Ovary (tissue), 9 donors: ENCODE measurements around the gene LDLRAD4. TPM values are rescaled to one million over a fixed set of nuclear protein-coding genes. Genes with fewer than 3 reads are reported as not detected.

Experiments used
- DNase-seq, 5 donors: peaks; one replicate each; pipeline ENCODE4 v3.0.0-alpha.2; 2019 to 2020
- H3K27ac ChIP-seq, 2 donors: fragments of 200-600 bp; one replicate each; pipeline versions ENCODE4 v1.5.1 to v1.8.0; 2019 to 2022
- H3K27me3 ChIP-seq: fragments of 200-600 bp; one replicate; pipeline ENCODE4 v1.8.0; 2022
- H3K36me3 ChIP-seq: fragments of 200-600 bp; sonication (generic); one replicate; pipeline ENCODE4 v1.5.1; 2019
- H3K4me1 ChIP-seq: one replicate; pipeline ENCODE4 v1.8.1; 2013; ENCODE audit warnings: mild to moderate bottlenecking, moderate library complexity; ENCODE audit not compliant: insufficient read depth
- H3K4me3 ChIP-seq: fragments of 200-600 bp; sonication (generic); one replicate; pipeline ENCODE4 v1.5.1; 2017
- H3K9me3 ChIP-seq, 2 donors: fragments of 200-600 bp in 1 of 2; sonication (generic) in 1 of 2; one replicate each; pipeline versions ENCODE4 v1.5.1 to v1.8.1; 2013 to 2019; ENCODE audit warnings: mild to moderate bottlenecking in 1 of 2, moderate library complexity in 1 of 2
- CTCF ChIP-seq, 3 donors: fragments of 450-650 bp in 2 of 3; fragments of 200-600 bp in 1 of 3; IDR thresholded peaks; one replicate each; pipeline versions ENCODE4 v1.5.1 to v1.8.0; 2016 to 2022; ENCODE audit warnings: antibody characterized with exemption in 3 of 3, mild to moderate bottlenecking in 1 of 3
- EP300 ChIP-seq: sonication (generic); formaldehyde crosslinking; IDR thresholded peaks from one replicate; pipeline ENCODE4 v1.6.1; 2017; ENCODE audit warnings: antibody characterized with exemption
- POLR2A ChIP-seq: fragments of 450-650 bp; IDR thresholded peaks from one replicate; pipeline ENCODE4 v1.6.1; 2017; ENCODE audit warnings: antibody characterized with exemption, mild to moderate bottlenecking, moderate library complexity
- WGBS, 3 donors: extraction: QIAGEN DNeasy Blood & Tissue Kit in 1 of 3; methylation state at CpG; one replicate each; pipeline versions ENCODE4 v1.1.5 to v1.1.7; 2013 to 2017; 5-methylcytosine and 5-hydroxymethylcytosine counted together
- intact Hi-C, 4 donors: fragments of 100-400 bp; cut with DNase I; formaldehyde crosslinking; loops; one replicate each; pipeline versions ENCODE4 v1.11.0 to v1.15.1; 2022 to 2023
- polyA plus RNA-seq, 2 donors: library from polyadenylated mRNA; stranded (reverse); fragments of 200-250 nt in 1 of 2; fragments of 350-450 nt in 1 of 2; fragmentation: Illumina TruSeq in 1 of 2; extraction: RNeasy Lipid Tissue Mini Kit (QIAGEN cat#74804) in 1 of 2; gene quantifications; one replicate each; pipeline ENCODE4 v1.2.3, GENCODE V29; 2013 to 2014
- total RNA-seq, 7 donors: library from RNA; depleted of rRNA in 2 of 7; stranded (reverse); fragments of >200 nt in 2 of 7; fragmentation: NEBNext Ultra II Directional in 3 of 7; extraction: Animal tissue kit (Norgen Biotek cat#: 25700) in 3 of 7; gene quantifications; one replicate each; pipeline versions ENCODE4 v1.1.0 to v1.2.4, GENCODE V29; 2016 to 2023
- donor health status: DM: no; HTN: no; CAD: no; lungs with moderate emphysema.
- donor health status: DM: no; HTN: no; CAD: no.
- donor health status: Bipolar disorder and iron deficiency.
- donor health status: DM: yes; HTN: yes; CAD: no.
- donor health status: DM: no; HTN: no; CAD: no.
- donor health status: DM: yes; HTN: yes; CAD: no.

LDLRAD4 gene
- total and polyA plus RNA-seq, 9 donors = 2.3 to 31.6 (median 8.3) TPM

DNA sequence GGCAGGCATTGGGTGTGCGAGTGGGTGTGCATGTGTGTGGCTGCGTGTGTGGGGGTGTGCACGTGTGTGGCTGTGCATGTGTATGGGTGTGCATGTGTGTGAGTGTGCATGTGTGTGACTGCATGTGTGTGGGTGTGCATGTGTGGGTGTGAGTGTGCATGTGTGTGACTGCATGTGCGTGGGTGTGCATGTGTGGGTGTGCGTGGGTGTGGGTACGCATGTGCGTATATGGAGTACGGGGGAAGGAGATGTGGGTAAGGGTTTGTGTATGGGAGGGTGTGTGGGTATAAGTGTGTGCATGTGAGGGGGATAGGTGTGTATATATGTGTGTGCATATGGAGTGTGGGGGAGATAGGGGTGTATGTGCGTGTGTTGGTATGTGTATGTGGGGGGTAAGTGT, 371.4 kb downstream of the LDLRAD4 start:
- Histone ChIP-seq H3K27me3 (no peaks in the 10 kb centered on the region), H3K36me3 (no peaks in the 10 kb centered on the region), H3K4me3 (no peak overlapping the region), H3K9me3 (no peaks in the 10 kb centered on the region), H3K4me1 (no peaks in the 10 kb centered on the region), H3K27ac (no peak overlapping the region)
- intact Hi-C loops = loop anchor here in 1 of 4 donors (1.0 kb wide), 1 partner anchor 29 kb away; no protein-coding TSS in a partner anchor
- DNase-seq = no peak
- 85 to 86% (median 85%) methylated on average over 9 of the region's 9 CpGs for WGBS, 3 donors
- TF ChIP-seq POLR2A = no peak
- no peak for TF ChIP-seq CTCF (IDR thresholded peaks at IDR 0.05)
- TF ChIP-seq EP300 = no peak

DNA sequence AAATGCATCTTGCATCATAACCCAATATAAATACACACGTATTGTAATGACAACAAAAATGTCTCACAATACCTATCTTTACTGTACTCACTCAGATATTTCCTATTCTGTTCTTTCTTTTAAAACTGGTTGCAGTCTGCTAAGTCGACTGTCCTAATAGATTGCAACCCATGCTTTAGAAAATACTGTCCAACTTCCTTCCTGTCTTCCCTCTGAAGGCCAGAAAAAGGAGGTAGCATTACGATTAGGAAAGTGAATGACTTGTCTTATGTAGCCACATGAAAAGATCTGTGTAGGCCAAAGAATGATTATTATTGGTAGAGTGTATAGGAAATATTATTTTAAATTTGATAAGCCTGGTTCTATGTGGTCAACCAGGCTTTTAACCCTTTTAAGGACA, 373.7 kb downstream of the LDLRAD4 start:
- H3K4me1 ChIP-seq = no peaks in the 10 kb centered on the region
- no peak for TF ChIP-seq POLR2A
- no peak for TF ChIP-seq CTCF (IDR thresholded peaks at IDR 0.05)
- no peak for TF ChIP-seq EP300

GRCh38 chr18:13594551-13594950, 376.0 kb downstream of the LDLRAD4 start:
- 90 to 99% (median 96%) methylated on average over 2 of the region's 2 CpGs for WGBS, 3 donors
- H3K27ac ChIP-seq = no peak overlapping the region
- intact Hi-C loops = no loop called here
- H3K27me3 ChIP-seq = no peaks in the 10 kb centered on the region
- TF ChIP-seq POLR2A = no peak
- TF ChIP-seq CTCF (IDR thresholded peaks at IDR 0.05) = no peak
- TF ChIP-seq EP300 = no peak
- H3K4me1 ChIP-seq = no peaks in the 10 kb centered on the region
- DNase-seq = no peak
- no peak overlapping the region for H3K4me3 ChIP-seq
- H3K9me3 ChIP-seq = no peaks in the 10 kb centered on the region
- no peaks in the 10 kb centered on the region for H3K36me3 ChIP-seq

More for the DNA sequence above, 373.7 kb downstream of the LDLRAD4 start:
- no peaks in the 10 kb centered on the region for H3K36me3 ChIP-seq
- no peaks in the 10 kb centered on the region for H3K27me3 ChIP-seq
- intact Hi-C loops = no loop called here
- no peaks in the 10 kb centered on the region for H3K9me3 ChIP-seq
- no peak overlapping the region for H3K4me3 ChIP-seq
- H3K27ac ChIP-seq = no peak overlapping the region
- no peak for DNase-seq
- 54 to 62% (median 61%) methylated on average over 3 of the region's 3 CpGs for WGBS, 3 donors

DNA sequence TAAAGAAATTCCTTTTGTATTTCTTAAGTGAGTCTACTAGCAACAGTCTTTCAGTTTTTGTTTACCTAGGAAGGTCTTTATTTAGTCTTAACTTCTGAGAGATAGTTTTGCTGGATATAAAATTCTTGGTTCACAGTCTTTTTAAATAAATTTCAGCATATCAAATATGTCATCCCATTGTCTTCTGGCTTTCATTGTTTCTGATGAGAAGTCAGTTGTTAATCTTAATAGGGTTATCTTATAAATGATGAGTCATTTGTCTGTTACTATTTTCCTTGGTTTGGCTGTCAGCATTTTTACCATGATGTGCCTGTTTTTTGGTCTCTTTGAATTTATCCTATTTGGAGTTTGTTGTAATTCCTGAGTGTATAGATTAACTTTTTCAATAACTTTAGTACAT, 378.5 kb downstream of the LDLRAD4 start:
- no peaks in the 10 kb centered on the region for H3K9me3 ChIP-seq
- H3K27ac ChIP-seq = no peak overlapping the region
- no peaks in the 10 kb centered on the region for H3K36me3 ChIP-seq
- H3K27me3 ChIP-seq = no peaks in the 10 kb centered on the region
- intact Hi-C loops = no loop called here
- H3K4me3 ChIP-seq = no peak overlapping the region
- no peak for DNase-seq
- H3K4me1 ChIP-seq = no peaks in the 10 kb centered on the region
- TF ChIP-seq POLR2A (no peak), CTCF (IDR thresholded peaks at IDR 0.05) (no peak), EP300 (no peak)

DNA sequence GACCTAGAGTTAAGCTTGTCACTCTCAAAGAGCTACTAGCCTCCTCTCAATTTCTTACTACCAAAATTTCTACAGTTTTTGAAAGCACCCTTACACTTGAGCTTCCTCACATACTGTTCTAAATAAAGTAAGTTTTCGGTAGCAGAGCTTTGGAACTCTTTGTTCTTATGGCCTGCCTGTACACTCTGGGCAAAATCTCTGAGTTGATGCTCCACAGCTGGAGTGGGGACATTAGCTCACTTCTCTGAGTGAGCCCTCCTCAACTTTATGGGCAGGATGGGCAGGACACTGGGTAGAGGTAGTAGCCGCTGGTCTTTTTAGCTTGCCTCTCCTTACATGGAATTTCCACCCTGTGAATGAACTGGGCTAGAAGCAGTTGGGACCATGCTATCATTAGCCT, 380.0 kb downstream of the LDLRAD4 start:
- Histone ChIP-seq H3K27ac (no peak overlapping the region), H3K36me3 (no peaks in the 10 kb centered on the region), H3K9me3 (no peaks in the 10 kb centered on the region), H3K4me1 (no peaks in the 10 kb centered on the region), H3K4me3 (no peak overlapping the region), H3K27me3 (no peaks in the 10 kb centered on the region)
- 95 to 96% (median 95%) methylated on average over 2 of the region's 2 CpGs for WGBS, 3 donors
- intact Hi-C loops = no loop called here
- TF ChIP-seq EP300 (no peak), CTCF (IDR thresholded peaks at IDR 0.05) (no peak), POLR2A (no peak)
- no peak for DNase-seq
